SIG-M5 treated with dmso at 0.1 percent for 504 hours (cell line): ENCODE measurements around the gene NKG7.
"Not testable (repeated sequence)": the region's sequence is repeated elsewhere in the genome, so short reads cannot be mapped to it uniquely, and the experiment has no call there.

Source experiments
- DNase-seq: peaks from one replicate; lab custom pipeline; 2025; ENCODE audit not compliant: unreplicated experiment; lab: John Stamatoyannopoulos, UW

The NKG7 gene, protein sequence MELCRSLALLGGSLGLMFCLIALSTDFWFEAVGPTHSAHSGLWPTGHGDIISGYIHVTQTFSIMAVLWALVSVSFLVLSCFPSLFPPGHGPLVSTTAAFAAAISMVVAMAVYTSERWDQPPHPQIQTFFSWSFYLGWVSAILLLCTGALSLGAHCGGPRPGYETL

DNA sequence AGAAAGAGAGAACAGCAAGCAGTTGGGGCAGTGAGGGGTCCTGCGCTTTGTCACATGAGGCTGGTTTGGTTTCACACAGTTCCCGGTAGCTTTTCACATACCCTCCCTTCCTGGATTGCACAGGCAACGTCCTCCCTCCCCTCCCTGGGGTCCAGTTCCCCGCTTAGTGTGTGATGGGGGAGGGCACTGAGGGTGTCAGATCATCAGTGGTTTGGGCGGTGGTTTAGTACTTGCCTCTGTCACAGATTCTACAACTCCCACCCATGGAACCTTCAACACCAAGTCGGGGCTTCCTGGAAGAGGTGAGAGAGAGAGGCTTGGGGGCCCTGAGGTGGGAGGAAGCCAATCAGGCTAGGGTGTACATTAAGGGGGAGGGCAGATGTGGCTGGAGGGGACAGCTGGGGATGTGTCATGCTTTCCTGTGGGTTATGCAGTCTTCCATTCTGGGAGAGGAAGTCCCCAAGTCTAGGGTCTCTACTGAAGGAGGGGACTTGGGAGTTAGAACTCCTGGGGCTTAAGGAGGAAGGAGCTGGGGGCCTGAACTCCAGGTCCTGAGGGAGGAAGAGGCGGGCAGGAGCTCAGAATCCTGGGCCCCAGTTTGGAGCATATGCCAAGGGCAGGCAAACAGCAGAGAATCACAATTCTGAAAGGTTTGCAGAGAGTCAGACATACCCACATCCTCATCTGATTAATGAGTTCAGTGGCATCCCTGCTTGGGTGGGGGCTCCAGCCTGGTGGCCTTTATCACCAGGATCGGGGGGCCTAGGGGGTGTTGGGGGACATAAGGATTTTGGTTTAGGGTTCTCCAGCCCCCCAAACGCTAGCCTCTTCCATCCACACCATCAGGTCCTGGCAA lies at the start of gene NKG7:
NKG7 (minus strand) TSS at position 6 of the 856 bp plus-strand sequence. CDS start 119 bp downstream, outside the sequence.
- DNase-seq: peak; percentile 96

DNA sequence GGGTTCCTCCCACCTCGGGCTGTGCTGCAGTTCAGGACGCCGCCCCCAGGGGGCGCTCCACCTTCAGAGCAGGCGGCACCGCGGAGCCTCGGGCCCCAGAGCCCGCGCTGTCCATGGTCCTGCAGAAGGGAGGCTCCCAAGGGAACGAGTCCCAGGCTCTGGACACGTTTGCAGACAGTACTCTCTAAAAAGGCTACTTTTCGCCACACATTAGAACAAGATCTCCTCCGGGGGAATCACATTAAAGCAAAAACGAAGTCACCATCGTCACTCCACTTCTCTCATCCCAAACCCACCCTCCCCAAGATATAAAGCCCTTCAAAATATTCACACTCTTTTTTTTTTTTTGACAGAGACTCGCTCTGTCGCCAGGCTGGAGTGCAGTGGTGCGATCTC lies 49.6 kb upstream of the NKG7 start:
- DNase-seq: peak; percentile 76

DNA sequence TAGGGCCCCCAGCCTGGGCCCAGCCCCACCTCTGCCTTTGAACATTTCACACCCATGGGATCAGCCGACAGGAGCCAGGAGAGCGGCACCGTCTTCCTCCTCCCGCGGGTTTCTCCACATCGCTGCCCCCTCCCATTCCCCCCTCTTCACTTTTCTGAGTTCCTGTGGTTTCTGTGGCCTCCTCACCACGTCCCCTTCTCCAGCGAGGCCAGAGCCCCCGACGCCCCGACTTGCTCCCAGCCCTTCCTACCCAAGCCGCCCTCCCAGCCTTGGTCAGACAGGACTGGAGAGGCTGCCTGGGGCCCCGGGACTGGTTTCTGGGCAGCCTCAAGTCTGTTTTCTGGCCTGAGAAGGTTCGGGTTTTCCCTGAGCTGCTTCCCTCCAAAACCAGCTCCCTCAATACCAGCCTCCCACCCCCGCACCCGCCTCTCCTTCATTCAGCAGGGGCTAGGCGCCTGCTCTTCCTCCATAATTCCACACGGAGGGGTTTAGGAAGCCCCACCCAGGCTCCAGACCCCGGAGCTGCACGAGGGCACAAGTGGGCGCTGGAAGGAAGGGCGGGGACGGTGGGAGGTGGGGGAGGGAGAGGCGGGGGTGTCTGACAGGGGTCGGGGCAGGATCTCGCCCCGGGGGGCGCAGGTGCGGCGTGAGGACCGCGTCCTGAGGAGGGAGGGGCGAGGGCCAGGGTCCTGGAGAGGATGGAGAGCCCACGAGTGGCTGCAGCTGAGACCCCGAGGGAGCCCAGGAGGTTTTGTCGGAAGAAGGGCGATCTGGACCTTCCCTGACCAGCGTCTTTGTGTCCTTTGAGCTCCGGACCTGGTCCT lies 49.0 kb upstream of the NKG7 start:
- DNase-seq: no peak

DNA sequence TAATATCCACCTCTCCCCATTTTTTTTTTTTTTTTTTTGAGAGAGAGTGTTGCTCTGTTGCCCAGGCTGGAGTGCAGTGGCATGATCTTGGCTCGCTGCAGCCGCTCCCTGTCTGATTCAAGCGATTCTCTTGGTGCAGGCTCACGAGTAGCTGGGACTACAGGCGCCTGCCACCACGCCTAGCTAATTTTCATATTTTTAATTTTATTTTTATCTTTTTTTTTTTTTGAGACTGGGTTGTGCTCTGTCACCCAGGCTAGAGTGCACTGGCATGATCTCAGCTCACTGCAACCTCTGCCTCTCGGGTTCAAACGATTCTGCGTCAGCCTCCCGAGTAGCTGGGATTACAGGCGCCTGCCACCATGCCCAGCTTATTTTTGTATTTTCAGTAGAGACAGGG lies 48.1 kb upstream of the NKG7 start:
- DNase-seq: not testable (repeated sequence)

DNA sequence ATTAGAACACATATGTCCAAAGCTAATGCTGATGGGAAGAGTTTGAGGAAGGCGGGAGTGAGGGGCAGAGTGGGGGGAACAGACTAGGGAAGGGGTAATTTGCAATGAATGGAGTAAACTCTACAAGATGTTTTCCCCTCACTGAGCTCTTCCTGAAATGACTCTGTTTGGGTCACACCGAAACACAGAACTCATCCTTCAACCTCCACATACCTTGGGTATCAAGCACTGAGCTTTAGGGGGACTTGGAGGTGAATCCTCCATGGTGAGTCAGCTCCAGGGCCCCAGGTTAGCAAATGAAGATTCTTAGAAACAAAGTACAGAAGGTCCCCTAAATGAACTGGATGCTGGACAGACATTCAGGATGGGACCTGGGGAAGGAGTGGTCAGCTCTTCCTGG lies 46.3 kb upstream of the NKG7 start:
- DNase-seq: no peak

DNA sequence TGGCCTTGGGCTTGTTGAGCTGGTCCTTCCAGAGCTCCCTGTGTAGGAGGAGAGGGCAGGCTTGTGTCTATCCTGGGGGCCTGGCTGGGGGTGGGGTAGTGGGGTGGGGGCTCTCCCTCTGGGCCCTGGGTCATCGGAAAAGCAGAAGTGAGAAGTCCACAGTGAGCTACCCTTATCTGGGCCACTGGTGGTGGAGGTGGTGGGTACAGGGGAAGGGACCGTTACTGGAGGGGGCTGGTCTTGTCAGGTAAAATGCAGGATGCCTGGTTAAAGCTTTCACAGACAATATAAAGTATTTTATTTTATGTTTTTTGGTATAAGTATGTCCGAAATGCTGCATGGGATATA lies 45.3 kb upstream of the NKG7 start:
- no peak for DNase-seq

DNA sequence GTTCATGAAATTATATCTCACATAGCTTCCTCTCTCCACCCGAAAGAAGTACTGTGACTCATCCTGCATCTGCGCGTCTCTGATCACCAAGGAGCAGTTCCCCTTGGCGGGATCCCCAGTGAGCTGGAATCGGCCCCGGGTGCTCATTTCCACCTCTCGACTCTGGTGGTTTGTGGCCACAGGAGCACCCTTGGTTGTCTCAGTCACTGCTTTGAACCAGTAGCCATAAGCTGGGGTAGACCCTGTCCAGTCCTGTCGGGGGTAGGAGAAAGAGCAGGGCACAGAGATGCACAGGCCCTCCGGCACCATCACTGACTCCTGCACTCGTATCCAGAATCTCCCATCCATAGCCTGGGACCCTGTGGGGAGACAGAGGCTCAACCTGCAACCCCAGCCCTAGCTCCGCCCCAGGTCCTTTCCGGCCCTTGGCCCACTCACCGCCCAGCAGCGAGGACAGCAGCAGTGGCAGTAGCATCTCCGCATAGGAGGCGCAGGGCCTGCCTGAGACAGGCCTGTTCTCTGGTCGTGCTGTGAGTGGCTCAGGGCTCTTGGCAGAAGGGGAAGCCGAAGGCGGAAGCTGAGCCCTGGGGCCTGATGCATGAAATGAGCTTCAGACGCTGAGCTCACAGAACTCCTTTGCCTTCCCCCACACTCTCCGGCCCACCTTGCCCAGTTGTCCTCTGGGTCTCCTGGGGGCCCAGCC lies 44.8 kb upstream of the NKG7 start, which contains the start of gene SIGLEC10:
SIGLEC10 (minus strand) TSS at position 536 of the 703 bp plus-strand sequence; CDS start at position 475, 61 bp downstream.
- DNase-seq: peak; percentile 75

DNA sequence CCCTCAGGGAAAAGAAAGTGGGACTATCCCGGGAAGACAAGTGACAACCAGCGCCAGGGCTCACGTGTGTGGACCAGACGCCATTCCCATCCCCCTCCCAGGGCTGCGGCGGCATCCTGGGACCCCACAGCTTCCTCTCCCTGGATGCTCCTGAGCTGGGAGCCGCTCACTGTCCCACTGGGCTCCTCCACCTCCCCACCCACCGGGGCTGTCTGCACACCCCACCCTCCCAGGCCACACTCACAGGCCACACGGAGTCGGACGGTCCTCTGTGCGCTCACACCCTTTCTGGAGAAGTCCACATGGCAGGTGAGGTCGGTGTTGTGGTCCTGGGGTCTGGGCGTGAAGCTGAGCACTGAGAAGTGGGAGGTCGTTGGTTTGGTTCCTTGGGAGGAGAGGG lies 44.0 kb upstream of the NKG7 start:
- not testable (repeated sequence) for DNase-seq

DNA sequence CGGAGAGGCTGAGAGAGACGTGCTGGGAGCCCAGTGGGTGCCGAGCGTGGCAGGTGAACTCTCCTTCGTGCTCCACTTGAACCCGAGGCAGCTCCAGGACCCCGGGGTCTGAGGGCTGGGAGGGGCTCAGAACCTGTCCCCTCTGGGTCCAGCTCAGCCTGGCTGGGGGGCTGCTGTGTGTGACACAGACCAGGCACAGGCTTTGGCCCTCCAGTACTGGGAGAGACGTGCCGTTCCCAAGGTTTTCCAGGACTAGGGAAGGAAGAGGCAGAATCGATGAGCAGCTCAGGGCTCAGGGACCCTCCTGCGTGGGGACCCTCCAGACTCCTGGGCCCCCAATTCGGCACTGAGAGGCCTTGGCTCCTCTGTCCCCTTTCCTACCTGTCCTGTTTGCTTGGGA lies 42.7 kb upstream of the NKG7 start:
- no peak for DNase-seq

DNA sequence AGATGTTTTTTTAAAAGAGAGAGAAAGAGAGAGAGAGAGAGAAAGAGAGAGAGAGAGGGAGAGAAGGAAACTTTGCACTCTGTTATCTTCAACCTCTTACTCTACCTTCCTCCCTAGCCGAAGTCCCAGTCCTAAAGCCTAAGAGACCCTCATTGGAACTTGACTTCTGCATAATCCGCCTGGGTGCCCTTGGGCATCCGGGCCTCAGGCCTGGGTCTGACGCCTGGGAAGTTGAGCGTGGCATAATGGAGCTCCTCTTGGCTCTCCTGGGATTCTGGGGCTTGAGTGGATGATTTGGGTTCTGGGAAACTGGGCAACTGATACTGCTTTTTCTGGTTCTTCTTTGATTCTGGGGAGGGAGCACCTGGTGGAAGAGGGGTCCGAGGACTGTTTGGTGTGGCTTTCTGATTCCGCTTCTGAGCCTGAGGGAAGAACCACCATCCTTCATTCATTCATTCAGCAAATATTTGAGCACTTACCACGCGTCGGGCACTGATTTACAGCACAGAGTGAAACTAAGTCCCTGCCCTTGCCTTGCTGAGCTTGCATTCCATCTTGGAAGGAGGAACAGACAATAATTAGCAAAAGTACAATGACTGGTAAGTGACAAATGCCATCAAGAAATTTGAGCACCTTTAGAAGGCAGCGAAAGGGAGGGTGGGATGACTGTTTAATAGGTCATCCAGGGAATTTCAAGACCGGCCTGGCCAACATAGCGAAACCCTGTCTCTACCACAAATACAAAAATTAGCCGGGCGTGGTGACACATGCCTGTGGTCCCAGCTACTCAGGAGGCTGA lies 38.7 kb upstream of the NKG7 start:
- no peak for DNase-seq

DNA sequence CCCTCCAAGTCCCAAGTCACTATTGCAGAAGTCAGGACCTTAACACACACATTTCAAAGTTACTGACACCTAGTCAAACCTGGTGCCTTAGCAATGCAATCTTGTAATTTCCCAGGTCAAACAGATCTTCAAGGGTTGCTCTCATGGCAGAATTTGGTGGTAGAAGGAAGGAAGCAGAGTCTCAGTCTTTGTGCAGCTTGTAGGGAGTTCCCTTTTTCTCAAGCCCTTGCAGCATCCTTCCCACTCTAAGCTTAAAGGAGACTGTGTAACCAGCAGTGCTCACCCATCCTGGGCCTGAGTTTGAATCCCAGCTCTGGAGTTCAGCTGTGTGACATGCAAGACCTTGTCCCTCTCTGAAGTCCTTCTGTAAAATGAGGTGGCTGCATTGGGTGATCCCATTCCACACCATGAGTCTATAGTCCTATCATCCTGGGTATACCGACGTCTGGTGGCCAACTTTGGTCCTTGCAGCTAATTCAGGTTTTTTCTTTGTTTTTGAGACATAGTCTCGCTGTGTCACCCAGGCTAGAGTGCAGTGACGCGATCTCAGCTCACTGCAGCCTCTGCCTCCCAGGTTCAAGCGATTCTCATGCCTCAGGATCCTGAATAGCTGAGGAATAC lies 35.2 kb upstream of the NKG7 start:
- DNase-seq: peak; percentile 80

DNA sequence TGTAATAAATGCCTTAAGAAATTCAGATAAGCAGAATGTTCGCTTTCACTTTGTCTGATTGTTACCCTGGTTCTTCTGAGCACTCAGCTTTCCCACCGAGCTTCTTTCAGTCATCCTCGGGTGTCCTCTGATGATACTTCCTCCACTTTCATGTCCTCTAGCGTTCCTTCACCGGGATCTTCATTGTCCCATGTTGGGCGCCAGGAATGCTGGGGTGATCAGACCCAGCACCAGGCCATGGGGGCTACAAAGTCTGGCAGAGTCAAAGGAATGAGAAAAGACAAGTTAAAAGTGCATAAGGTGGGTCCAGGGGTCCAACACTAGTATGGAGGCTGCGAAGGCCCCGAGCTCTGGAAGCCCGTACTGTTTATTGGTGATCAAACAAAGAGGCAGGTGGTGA lies 29.7 kb upstream of the NKG7 start:
- DNase-seq: no peak

DNA sequence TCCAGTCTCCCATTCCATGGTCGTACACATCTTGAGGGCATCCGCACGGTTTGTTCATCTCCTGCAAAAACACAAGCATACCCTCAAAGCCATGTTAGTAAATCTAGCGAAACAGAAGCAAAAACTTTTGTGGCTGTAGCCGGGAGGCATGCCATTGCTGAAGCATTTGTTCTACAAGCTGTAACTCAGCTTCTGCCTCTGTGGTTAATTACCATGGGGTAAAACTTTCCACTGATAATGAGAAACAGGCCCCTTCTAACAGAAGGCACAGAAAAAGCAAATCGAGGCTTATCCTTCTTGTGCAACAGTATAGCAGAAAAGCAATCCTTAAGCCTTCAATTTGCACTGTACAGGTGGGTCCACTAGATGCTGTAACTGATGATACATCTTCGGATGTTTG lies 27.5 kb upstream of the NKG7 start:
- DNase-seq: not testable (repeated sequence)

DNA sequence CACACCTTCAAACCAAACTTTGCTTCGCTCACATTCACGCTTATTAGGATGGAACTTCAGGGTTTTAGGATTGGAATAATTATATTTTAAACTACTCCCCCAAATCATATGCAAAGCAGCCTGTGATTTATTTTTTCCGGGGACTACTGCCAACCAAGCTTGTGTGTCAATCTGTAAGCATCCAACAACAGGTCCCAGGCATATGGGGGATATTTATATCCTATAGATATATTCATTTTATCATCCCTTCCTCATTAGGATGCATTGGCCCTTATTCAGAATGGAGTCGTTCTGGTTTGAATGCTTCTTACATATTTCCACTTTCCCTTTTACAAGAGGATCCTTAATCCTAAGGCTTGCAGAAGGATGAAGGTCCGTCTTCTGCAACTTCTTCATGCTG lies 26.8 kb upstream of the NKG7 start:
- no peak for DNase-seq

DNA sequence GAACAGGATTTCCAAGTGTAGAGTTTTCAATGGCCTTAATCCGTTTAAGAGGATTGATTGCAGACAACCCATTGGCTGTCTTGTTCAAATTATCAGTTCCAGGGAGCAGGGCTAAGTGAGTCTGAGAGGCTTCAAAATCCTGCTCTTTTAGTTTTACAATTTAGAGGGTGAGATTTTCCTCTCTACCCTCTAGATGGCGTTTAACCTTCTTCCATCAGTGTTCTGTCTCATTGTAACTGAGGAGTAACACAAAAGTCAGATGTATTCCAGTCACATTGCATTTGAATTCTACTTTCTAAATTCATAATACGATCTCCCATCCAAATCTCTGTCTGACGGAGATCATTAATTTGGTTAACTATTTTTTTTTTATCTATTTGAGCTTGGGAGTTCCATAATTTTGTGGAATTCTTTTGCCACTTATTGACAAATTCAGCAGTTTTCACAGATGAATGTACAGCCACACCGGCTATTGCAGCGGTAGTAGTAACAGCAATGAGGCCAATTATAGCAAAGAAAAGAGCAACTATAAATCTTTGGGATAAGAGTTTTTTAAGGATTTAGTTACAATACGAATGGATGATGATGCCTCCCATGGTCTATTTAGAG lies 25.7 kb upstream of the NKG7 start:
- peak; percentile 70 for DNase-seq

DNA sequence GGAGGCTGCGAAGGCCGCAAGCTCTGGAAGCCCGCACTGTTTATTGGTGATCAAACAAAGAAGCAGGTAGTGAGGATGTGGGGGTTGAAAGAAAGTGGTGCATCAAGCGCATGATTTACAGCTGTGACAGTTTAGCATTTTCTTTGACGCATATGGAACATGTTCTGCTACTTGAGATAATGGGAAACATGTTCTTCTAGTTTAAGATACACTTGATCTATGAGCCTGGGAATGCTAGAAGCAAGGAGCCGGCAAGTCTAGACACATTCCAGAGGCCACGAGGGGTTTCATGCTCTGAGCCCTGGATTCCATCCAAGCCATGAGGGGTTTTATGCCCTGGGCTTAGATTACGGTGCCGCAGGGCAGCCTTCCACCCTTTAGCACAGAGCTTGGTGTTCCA lies 25.0 kb upstream of the NKG7 start:
- DNase-seq: not testable (repeated sequence)

DNA sequence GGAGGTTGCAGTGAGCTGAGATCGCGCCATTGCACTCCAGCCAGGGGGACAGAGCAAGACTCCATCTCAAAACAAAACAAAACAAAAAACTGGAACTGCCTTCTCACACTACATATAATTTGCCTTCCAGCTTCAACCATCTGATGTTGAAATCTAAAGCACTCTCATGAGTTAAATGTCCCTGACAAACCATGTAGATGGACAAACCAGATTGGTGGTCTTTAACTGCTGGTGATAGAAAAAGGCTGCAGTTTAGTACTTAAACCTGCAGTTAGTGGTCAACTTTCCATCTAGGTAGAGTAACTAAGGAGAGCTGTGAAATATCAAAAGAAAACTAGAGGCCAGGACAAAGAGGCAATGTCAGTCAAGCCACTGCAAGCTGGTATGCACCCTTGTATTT lies 23.7 kb upstream of the NKG7 start:
- no peak for DNase-seq

DNA sequence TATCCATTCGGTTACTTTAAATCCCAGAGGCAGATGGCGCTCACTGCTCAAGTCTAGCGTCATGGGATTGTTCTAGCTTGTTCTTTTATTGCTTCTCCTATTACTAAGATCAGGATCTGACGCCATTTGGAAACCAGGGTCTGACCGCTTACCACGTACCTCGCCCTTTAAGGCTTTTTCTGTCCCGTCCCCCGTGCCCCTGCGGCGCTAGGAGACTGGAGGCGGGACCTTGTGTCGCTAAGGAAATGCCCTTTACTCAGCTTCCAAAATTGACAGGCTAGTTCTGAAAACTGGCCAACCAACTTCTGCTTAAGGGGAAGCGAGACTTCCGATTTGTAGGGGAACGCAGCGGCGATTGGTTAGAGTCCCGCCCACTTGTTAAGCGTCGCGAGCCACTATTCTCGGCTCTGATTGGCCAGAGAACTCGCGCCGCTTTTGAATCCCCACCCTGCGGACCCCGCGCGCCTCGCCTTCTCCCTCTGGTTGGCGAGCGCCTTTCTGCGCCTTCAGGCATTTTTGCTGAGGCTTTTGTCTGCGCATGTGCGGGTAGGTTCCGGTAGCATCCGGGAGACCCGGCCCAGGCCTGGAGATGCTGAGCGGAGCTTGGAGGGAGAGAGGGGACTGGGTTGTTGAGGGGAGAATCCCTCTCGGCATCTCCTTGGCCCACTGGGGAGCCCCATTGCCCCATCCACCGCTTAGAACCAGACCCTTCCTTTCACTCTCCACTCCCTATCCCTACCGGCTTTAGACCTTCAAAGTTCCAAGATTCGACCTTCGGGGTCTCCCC lies 21.8 kb upstream of the NKG7 start:
- DNase-seq: peak; percentile 99

DNA sequence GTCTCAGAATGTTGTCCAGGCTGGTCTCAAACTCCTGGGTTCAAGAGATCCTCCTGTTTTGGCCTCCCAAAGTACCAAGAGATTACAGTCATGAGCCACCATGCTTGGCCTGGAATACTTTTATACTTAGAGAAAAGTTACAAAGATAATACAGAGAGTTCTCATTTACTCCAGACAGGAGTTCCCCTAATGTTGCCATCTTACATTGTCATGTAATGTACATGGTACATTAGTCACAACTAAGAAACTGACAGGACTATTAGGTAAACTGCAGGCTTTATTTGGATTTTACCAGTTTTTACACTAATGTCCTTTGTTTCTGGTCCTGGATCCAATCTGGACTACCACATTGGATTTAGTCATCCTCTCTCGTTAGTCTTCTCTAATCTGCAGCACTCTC lies 20.2 kb upstream of the NKG7 start:
- DNase-seq: no peak
